Activated CD8-positive, alpha-beta memory T cell treated with anti-CD3 and anti-CD28 coated beads for 24 hours (primary cell): ENCODE measurements around the gene SP1.
"Not testable (repeated sequence)": the region's sequence is repeated elsewhere in the genome, so short reads cannot be mapped to it uniquely, and the experiment has no call there.

ENCODE experiments used
- DNase-seq: peaks from one replicate; pipeline ENCODE4 v3.0.0-alpha.2; 2020

Gene SP1

GRCh38 chr12:53361638-53362037 lies 18.3 kb upstream of the SP1 start:
- not testable (repeated sequence) for DNase-seq

GRCh38 chr12:53365245-53365904 lies 14.6 kb upstream of the SP1 start:
- DNase-seq, result no peak

- not testable (repeated sequence) for DNase-seq
Measured at GRCh38 chr12:53373554-53374133, 6.3 kb upstream of the SP1 start.

GRCh38 chr12:53374277-53374676 lies 5.7 kb upstream of the SP1 start:
- DNase-seq, result not testable (repeated sequence)

DNA sequence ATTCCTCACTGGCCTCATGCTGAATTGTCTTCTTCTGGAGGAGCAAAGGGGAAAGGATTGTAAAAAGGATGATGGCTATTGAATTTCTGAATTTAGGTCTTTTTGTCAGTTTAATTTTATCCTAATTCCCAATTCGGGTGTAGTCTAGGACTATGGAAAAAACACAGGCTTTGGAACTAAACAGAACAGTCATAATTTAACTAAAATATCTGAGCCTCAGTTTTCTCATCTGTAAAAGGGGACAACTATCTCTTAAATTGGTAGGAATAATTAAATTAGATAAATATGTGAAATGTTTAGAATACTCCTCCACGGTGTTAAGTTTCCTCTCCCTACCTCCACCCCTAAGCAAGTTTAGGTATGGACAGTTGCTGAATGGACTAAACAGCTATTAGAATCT lies 3.2 kb upstream of the SP1 start:
- no peak for DNase-seq

DNA sequence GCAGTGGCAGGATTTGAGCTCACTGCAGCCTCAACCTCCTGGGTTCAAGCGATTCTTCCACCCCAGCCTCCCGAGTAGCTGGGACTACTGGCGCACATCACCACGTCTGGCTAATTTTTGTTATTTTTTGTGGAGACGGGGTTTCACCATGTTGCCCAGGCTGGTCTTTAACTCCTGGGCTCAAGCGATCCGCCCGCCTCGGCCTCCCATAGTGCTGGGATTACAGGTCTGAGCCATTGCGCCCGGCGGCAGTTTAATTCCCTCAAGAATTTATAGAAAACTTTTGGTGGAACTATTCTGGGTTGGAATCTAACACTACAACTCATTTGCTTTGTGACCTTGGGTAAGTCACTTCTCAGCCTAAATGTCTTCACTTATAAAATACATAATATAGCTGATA lies 1.8 kb upstream of the SP1 start:
- no peak for DNase-seq

DNA sequence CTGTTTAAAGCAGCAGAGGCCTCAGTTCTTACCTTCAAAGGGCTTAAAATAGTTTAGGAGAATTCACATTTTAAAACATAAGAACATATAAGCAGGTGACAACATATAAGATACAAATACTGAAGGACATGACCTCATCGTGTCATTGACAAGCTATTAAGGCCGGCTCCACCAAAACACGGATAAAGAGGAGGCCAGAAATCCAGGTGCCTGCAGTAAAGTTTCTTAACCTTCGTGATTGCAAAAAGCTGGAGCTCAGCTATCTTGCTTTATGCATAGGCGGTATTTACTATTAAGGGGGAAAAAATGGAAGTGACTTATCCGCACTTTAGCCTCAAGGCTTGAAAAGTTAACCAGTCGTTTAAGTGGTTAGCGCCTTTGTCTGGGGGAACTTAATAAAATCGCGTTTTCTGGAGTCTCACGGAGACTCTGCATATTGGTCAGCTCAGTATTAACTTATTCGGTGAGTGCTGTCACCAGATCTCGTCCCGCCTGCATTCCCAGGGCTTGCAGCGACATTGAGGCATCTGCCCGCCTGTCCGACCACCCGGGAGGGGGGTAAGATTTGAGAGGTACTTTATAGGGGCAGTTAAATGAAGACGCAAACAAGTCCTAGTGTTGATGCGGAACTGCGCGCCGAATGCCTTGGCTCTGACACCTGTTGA lies 1.1 kb upstream of the SP1 start:
- no peak for DNase-seq

DNA sequence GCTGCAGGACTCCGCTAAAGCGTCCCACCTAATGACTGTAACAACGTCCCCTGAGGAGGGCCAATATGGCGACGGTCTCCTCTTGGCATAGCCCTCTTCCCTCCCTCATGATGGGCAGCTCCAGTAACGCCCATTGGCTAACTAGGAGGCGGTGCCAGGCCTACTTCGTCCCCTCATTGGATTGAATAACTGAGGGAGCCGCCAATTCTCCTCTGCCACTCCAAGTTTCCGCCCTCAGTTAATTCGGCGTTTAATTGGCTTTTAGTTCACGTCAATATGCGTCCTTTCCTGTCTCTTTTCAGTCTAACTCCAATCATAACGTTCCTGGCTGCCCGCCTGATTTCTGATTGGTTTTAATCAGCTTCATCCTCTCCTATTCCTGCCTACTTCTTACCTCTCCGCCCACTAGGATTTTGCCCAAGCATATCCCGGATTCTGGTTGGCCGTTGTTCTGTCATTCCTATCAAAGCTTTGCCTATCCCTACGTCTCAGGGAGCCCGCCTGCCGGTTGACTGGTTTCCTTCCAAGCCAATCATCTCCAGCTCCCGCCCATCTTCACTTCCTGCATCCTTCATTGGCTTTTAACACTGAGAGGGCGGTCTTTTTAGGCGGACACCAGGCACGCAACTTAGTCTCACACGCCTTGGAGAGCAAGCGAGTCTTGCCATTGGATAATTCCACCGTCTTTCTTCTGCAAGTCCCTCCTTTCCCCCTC lies 430 bp upstream of the SP1 start:
- DNase-seq, result peak; percentile 91

DNA sequence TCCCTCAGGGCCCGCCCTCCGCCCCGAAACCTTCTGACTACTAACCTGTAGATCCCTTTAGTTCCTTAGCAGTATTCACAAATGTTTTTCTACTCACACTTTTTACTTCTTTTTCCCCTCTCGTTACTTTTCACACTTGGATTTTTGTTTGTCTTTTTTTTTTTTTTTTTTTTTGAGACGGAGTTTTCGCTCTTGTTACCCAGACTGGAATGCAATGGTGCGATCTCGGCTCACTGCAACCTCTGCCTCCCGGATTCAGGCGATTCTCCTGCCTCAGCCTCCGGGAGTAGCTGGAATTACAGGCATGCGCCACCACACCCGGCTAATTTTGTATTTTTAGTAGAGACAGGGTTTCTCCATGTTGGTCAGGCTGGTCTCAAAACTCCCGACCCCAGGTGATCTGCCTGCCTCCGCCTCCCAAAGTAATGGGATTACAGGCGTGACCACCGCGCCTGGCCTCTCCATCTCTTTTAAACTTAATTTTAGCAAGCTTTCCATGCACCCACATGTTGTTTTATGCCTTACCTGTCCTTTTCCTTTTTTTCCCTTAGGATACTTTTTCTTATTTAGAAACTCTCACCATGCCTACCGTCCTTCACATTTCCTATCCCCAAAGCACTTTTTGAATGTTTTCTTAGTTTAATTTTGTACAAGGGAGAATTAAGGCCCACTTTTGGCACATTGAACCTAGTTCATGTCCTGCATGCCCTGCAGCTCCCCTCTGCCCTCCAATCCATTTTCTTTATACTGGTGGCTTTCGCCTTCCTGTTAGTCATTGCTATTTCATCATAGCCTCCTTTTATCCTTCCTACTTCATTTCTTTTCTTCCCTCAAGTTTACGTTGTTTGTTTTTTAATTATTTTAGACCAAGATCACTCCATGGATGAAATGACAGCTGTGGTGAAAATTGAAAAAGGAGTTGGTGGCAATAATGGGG lies 1.1 kb downstream of the SP1 start:
- DNase-seq, result no peak

GRCh38 chr12:53381731-53382630 lies 2.0 kb downstream of the SP1 start:
- no peak for DNase-seq

DNA sequence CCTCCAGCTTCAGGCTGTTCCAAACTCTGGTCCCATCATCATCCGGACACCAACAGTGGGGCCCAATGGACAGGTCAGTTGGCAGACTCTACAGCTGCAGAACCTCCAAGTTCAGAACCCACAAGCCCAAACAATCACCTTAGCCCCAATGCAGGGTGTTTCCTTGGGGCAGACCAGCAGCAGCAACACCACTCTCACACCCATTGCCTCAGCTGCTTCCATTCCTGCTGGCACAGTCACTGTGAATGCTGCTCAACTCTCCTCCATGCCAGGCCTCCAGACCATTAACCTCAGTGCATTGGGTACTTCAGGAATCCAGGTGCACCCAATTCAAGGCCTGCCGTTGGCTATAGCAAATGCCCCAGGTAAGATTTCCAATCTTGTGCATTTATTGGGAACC lies 3.3 kb downstream of the SP1 start:
- no peak for DNase-seq

DNA sequence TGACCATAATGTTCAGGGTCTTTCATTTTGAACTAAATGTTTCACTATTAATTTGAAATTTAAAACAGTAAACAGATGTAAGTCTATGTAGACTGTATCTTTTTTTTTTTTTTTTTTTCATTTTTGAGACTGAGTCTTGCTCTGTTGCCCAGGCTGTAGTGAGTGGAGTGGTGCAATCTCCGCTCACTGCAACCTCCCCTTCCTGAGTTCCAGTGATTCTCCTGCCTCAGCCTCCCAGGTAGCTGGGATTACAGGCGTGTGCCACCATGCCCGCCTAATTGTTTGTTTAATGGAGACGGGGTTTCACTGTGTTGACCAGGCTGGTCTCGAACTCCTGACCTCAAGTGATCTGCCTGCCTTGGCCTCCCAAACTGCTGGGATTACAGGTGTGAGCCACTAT lies 6.4 kb downstream of the SP1 start:
- DNase-seq, result not testable (repeated sequence)

GRCh38 chr12:53388932-53389331 lies 9.0 kb downstream of the SP1 start:
- no peak for DNase-seq

- no peak for DNase-seq
Measured at GRCh38 chr12:53389702-53390101, 9.7 kb downstream of the SP1 start.

DNA sequence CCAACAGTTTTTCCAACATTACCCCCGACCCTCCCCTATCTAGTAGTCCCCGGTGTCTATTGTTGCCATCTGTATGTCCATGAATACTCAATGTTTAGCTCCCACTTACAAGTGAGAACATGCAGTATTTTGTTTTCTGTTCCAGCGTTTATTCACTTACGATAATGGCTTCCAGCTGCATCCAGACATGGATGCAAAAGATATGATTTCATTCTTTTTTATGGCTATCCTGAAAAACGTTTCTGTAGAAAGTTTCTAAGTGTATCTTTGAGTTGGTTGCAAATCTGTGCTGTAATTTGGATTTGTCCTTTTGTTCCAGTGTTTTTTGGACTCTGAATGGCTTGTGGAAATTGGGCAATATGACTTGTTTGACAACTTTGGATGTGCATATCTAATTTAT lies 11.7 kb downstream of the SP1 start:
- no peak for DNase-seq

DNA sequence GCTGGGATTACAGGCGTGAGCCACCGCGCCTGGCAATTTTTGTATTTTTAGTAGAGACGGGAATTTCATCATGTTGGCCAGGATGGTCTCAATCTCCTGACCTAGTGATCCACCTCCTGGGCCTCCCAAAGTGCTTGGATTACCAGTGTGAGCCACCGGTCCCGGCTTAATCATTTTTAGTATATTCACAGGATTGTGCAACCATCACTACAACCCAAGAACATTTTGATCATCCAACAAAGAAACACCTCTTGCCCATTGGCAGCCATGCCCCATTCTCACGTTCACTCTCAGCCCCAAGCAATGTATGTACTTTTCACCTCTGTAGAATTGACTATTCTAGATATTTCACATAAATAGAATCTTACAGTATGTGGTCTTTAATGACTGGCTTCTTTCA lies 19.9 kb downstream of the SP1 start:
- DNase-seq, result no peak

DNA sequence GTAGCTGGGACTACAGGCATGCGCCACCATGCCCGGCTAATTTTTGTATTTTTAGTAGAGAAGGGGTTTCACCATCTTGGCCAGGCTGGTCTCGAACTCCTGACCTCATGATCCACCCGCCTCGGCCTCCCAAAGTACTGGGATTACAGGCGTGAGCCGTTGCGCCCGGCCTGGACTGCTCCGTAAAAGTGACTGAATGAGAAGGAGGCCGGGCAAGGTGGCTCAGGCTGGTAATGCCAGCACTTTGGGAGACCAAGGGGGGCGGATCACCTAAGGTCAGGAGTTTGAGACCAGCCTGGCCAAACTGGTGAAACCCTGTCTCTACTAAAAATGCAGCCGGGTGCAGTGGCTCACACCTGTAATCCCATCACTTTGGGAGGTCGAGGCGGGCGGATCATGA lies 22.4 kb downstream of the SP1 start:
- DNase-seq, result not testable (repeated sequence)

DNA sequence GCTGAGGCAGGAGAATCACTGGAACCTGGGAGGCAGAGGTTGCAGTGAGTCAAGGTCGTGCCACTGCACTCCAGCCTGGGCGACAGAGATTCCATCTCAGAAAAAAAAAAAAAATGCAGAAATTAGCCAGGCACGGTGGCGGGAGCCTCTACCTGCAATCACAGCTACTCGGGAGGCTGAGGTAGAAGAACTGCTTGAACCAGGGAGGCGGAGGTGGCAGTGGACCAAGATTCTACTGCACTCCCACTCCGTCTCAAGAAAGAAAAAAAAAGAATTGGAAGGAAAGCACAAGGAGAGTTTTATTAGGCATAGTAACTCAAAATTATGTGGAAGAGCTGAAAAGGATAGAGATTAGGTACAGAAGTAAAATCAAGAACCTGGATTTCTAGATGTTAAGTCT lies 22.9 kb downstream of the SP1 start:
- DNase-seq, result no peak

- DNase-seq, result no peak
Measured at GRCh38 chr12:53410951-53411350, 31.0 kb downstream of the SP1 start.

DNA sequence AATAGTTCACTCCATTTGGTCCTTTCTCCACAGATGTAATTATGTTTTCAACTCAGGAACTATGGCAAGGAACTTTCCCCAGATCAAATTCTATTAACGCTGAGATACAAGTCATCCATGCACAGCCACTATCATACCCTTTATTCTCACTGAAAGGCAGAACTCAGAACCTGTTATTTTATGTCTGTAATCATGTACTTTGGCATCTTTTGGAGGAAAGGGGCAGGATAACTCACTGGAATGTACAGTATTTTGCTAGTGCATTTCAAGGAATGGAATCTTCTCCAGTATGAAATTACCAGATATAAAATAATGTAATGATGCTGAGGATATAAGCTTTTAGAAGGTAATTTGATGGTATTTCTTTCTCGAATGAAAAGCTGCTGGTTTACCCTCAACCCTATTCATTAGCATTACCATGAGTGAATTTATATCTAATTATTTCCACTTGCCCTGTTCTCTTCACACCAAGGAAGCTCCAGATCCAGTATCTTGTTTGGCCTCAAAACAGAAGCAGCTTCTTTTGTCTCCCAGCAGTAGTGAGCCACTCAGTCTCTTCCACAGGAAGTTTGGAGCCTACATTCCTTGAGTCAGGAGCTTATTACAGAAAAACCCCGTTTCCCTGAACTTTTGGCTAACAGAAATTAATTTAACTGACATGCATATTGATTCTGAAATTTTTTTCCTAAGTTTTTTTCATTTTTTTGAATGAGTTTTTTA lies 33.7 kb downstream of the SP1 start:
- DNase-seq, result no peak
